CD4-positive, alpha-beta T cell treated with Interleukin-10 for 1 hour (primary cell): ENCODE data around the gene TMEM225.
"Not testable (repeated sequence)": the region's sequence is repeated elsewhere in the genome, so short reads cannot be mapped to it uniquely, and the experiment has no call there.

Experiments used
- DNase-seq: peaks from one replicate; pipeline ENCODE4 v3.0.0-alpha.2; 2020

The TMEM225 gene, protein sequence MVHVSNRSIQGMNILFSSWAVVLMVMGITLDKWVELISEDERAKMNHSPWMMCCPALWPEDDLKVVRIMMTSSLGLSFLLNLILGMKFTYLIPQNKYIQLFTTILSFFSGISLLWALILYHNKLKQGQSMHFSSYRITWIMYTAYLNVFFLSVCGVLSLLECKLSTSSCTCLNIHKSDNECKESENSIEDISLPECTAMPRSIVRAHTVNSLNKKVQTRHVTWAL

DNA sequence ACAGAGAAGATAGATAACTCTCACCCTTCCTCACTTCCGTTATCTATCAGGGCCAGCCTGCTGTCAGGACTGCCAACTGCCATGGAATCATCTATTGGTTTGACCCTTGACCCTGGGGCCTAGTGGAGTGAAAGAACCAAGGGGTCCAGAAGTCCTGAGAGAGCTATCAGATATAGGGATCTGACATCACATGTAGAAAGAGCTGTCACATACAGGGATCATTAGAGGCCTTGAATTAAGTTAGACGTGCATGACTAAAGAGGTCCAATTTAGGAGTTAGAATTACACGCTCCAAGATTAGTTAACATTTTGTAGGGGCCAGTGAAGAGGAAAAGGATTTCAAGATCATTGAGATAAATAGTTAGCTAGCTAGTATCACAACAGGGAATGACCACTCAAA lies at the start of gene TMEM225:
Gene TMEM225 (minus strand): TSS at position 101 of the 400 bp plus-strand sequence. CDS start 245 bp downstream, outside the sequence.
- no peak for DNase-seq

DNA sequence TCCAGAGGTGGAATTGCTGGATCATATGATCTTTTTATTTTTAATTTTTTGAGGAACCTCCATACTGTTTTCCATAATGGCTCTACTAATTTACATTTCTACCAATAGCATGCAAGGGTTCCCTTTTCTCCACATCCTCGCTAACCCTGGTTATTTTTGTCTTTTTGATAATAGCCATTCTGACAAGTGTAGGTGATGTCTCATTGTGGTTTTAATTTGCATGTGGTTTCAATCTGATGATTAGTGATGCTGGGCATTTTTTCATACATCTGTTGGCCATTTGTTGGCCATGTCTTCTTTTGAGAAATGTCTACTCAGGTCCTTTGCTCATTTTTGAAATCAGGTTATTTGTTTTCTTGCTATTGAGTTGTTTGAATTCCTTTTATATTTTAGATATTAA lies 38.6 kb upstream of the TMEM225 start:
- DNase-seq, result no peak

DNA sequence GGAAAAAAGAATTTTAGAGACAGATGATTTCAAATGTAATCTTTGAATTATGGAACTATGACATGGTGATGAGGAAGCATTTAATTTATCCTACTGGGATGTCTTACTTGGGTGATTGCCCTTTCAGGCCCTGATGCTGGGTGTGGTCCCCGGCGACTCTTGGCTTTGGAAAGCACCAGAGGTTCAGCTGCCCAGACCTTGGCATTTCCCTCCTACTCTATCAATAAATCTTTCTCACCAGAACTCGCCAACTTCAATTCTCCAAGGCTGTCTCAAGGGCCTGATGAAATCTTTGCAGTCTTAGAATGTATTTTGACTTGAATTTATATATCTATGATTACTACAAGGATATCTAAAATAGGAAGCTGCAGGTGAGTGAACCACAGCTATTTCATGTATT lies 35.5 kb upstream of the TMEM225 start:
- DNase-seq, result no peak

DNA sequence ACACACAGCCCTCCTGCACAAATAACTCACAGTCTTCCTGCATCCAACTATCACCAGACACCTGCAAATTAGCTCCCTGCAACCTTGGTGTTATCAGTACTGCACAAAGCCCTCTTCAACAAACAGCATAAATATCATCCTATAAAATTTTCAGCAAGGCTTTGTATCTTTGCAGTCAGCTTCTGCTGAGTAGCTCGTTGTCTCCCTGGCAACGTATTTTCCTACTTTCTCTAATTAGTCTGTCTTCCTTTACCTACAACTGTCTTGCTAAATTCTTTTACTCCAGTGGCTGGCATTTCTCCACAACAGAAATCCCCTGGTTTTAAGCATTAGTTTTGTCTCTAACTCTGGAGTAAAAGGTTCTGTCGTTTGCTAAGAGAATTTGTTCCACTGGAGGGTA lies 20.4 kb upstream of the TMEM225 start:
- no peak for DNase-seq

DNA sequence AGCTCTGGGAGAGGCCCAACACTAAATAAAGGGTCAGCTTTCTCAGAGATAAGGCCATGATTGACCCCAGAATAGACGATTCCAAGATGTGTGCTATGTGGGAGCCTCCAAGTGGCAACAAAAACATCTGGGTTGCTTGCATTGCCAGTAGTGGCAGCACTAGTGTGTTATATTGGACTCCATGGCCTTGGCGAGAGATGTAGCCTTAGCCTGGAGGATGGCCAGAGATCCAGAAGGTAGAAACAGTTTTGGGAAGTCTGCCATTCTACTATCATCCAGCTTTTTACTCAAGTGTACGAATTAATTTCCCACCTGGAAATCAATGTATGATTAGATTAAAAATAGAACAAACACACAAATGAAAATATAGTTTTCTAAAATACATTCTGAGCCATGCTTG lies 19.5 kb upstream of the TMEM225 start:
- no peak for DNase-seq

DNA sequence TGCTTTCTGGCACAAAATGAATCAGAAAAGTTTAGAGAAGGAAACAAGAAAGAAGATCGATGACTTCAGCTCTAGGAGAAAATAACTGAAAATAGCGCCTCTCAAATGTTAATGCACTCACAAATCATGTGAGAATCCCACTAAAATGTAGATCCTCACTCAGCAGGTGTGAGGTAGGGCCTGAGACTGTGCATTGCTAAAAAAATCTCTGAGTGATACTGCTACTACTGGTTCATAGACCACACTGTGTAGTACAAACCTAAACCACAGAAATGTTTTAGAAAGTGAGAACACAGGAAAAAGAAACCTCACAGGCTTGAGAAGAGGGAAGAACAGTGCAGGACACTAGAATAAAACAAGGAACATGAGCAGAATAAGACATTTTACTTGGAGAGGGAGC lies 18.5 kb upstream of the TMEM225 start:
- no peak for DNase-seq

DNA sequence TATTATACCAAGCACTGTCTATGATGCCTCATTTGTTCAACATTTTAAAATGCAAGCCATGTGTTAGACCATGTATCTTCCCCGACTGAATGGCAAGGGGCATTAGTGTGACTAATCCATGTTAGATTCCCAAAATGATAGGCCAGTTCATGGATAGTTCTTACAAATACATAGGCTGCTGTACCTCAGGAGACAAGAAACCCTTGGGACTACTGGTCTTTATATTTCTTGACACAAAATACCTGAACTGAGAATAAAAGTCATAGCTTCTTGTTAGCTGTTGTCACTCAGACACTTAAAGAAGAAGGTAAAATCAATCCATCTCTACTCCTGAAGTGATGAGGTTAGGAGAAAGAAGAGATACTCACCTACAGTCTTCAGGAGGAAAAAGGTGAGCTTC lies 16.4 kb upstream of the TMEM225 start, which contains the start of gene OR8D4:
Gene OR8D4 (plus strand): TSS at position 301 of the 400 bp plus-strand sequence. CDS start 4,265 bp downstream, outside the sequence.
- no peak for DNase-seq

DNA sequence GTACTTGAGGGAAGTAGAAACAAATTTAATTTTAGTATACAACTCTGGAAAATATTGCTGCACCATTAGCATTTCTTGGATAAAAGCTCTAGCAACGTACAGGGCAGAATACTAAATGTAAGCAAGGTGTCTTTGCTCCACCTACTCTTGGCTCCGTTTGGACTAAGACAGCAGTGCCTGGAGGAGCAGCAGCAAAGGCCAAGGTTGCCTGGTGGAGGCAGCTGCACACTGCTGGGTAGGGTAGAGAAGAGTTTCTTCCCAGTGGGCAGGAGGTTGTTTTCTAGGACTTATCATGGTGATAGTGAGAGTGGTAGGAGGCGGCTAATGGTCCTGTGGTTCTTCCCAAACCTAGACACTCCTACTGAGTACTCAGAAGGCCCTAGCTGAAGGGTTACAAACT lies 14.3 kb upstream of the TMEM225 start:
- no peak for DNase-seq

DNA sequence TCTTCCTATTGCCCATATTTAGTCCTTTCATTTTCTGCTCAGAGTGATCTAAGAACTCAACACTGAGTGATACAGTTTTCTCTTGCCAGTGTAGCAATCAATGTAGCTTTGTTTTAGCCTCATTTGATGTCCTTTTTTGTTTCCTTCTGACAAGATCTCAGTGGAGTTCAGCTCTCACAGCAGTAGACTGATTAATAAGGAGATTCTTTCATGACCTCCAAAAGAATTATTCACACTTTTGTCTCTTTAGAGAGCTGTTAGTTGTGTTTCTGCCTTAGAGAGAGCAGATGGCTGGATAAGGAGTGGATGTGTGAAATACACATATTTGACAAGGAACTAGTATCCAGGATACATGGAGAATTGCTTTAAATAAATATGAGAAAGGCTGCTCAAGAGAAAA lies 6.6 kb upstream of the TMEM225 start:
- no peak for DNase-seq

DNA sequence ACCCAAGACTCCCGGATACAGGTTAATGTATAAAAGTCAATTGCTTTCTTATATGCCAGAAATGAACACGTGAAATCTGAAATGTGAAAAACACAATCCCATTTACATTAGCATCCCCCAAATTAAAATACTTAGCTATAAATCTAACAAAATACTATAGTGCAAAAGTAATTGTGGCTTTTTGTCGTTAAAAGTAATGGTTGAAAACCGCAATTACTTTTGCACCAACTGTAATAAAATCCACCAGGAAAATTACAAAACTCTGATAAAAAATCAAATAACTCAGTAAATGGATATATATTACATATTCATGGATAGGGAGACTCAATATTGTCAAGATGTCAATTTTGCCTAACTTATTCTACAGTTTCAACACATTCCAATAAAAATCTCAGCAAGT lies 4.6 kb downstream of the TMEM225 start:
- DNase-seq, result no peak

DNA sequence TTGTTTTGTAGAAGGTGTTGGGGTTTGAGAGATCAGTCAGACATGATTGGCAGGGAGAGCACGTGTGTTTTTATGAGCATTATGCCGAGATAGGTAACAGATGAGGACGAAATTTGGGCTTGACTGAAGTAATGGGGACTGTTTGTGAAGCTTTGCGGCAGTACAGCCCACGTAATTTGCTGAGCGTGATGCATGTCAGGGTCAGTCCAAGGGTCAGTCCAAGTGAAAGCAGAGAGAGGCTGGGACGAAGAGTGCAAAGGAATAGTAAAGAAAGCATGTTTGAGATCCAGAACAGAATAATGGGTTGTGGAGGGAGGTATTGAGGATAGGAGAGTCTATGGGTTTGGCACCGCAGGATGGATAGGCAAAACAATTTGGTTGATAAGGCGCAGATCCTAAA lies 17.7 kb downstream of the TMEM225 start:
- DNase-seq, result not testable (repeated sequence)

DNA sequence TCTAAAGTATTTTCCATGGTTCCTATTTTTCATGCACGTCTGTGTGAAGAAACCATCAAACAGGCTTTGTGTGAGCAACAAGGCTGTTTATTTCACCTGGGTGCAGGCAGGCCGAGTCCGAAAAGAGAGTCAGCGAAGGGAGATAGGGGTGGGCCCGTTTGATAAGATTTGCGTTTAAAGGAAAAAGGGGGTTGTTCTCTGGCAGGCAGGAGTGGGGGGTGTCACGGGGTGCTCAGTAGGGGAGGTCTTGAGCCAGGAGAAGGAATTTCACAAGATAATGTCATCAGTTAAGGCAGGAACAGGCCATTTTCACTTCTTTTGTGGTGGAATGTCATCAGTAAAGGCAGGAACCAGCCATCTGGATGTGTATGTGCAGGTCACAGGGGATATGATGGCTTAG lies 20.2 kb downstream of the TMEM225 start:
- DNase-seq, result not testable (repeated sequence)

DNA sequence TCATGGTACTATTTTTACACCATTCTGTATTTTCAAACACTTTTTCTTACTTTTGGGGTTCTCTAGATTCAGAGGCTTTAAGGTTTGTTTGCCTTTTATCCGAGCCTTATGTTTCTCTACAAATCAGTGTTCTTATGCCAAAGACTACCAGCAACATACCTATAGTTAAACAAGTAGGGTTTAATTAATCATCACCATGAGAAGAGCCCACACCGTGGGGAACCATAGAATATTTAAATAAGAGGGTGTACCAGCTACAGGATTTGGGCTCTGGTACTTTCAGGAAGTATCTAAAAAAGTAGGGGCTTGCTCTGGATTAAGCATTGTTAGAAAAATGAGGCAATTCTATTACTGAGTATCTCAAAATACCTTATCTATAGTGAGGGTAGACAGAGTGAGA lies 25.7 kb downstream of the TMEM225 start:
- no peak for DNase-seq

DNA sequence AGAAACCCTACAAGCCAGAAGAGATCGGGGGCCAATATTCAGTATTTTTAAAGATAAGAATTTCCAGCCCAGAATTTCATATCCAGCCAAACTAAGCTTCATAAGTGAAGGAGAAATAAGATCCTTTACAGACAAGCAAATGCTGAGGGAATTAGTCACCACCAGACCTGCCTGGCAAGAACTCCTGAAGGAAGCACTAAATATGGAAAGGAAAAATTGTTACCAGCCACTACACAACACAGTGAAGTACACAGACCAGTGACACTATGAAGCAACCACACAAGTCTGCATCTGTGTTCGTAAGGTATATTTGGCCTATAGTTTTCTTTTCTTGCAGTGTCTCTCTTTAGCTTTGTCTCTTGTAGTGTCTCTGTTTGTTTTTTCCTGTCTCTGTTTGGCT lies 29.0 kb downstream of the TMEM225 start:
- no peak for DNase-seq

DNA sequence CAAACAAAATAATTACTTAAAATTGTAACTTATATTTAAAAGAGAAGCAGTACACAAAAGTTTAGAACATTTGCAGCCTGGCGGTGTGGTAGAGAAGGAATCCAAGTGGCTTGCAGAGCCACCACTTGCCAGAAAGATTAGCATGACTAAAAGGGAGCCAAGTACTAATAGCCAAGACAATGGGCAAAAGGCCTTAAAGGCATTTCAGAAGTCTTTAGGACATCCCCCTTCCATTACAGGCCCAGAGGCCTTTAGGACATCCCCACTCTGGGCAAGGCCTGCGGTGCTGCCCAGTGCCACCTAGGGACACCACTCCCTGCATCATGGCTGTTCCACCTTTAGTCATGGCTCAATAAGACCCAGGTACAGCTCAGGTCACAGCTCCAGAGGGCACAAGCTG lies 32.4 kb downstream of the TMEM225 start:
- no peak for DNase-seq

DNA sequence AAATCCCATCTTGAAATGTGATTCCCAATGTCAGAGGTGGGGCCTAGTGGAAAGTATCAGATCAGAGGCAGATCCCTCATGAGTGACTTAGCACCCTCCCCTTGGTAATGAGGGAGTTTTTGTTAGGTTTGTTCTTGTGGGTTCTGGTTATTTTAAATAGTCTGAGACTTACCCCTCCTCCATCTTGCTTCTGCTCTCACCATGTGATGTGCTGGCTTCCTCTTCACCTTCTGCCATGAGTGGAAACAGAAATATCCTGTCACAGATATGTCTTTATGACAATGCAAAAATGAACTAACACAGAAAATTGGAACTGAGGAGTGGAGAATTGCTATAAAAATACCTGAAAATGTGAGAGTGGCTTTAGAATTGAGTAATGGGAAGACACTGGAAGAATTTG lies 33.1 kb downstream of the TMEM225 start:
- no peak for DNase-seq

DNA sequence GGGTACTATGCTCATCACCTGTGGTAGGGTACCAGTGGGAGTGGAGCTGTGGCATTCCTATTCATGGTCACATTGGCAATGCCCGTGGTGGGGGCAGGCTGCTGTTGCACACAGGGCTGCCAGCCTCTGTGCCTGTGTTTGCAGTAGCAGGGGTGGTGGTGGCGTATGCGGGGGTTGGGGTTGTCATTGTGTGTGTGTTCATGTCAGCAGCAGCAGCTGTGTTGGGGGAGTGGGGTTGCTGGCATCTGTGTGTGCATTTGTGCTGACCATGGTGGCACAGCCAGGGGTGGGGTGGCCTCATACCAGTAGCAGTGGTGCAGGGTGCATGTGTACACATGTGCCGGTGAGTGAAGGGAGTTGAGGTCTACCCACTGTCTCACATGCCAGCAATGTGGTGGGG lies 34.4 kb downstream of the TMEM225 start:
- DNase-seq, result no peak

DNA sequence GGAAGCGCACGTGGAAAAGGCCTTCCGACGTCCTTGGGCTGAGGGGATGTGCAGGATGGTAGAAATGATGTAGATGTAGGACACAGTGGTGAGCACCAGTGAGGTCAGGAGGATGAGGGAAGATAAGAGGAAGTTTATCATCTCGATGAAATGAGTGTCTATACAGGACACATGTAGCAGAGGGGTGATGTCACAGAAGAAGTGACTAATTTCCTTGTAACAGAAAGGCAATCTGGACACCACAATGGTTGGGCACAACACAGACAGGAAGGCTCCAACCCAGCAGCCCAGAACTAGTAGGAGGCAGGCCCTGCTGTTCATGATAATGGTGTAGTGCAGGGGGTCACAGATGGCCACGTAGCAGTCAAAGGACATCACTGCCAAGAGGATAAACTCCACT lies 44.3 kb downstream of the TMEM225 start:
- no peak for DNase-seq

DNA sequence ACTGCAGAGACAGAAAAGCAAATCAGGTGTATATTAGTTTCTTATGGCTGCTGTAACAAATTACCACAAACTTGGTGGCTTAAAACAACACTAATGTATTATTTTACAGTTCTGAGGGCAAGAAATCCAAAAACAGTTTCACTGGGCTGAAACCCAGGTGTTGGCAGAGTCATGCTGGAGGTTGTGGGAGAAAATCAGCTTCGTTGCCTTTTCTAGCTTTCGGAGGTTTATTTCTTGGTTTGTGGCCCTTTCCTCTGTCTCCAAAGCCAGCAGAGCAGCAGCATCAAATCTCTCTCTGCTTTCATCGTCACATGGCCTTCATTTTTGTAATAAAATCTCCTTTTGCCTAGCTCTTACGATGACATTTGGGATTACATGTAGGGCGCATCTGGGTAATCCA lies 46.3 kb downstream of the TMEM225 start:
- DNase-seq, result no peak

DNA sequence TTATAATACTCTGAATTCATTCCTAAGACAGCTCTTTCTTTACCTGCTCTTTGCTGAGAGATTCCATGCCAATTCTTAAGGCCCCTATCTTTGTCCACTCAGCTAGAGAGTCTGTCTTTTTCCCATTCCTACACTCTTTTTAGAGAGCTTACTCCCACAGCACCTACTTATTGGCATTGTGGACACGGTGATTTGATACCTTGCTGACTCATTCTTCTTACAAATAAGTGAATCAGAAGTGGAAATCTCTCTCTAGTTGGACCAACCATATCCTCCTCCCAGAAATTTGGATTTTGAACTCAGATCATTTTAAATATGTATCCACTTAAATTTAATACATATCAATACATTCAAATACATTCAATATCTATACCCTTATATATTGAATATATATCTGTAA lies 46.8 kb downstream of the TMEM225 start:
- no peak for DNase-seq

DNA sequence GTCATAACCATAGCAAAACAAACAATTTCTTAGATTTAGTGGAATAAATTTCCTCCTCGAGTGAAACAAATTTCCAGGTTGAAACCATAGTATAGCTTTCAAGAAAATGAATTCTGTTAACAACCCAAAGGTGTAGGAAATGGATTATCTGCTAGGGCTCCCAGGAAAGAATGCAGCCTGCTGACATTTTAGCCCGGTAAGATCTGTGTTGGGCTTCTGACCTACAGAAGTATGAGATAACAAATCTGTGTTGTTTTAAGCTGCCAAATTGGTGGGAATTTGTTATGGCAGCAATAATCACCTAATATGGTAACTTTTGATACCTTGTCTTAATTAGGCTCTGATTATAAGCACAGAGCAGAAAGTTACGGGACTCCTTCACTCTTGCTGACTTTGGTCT lies 47.3 kb downstream of the TMEM225 start:
- no peak for DNase-seq

DNA sequence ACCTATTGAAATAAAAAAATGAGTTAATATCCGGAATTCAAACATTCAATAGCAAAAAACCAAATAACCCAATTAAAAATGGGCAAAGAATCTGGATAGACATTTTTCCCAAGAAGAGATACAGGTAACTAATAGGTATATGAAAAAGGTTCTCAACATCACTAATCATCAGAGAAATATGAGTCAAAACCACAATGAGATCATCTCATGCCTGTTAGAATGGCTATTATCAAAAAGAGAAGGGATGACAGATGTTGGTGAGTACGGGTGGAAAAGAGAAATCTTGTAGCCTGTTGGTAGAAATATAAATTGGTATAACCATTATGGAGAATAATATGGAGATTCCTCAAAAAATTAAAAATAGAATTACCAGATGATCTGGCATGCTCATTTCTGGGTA lies 52.4 kb downstream of the TMEM225 start:
- no peak for DNase-seq
